ENCODE data around the gene DDX59. TPM values are rescaled to one million over a fixed set of nuclear protein-coding genes. Genes with fewer than 3 reads are reported as not detected.
"Not testable (repeated sequence)": the region's sequence is repeated elsewhere in the genome, so short reads cannot be mapped to it uniquely, and the experiment has no call there.

Gene DDX59
- total RNA-seq, 6 experiments from 2014 or later = 6.7 to 12.4 (median 8.8) TPM

- intact Hi-C loops (cut with DNase I) = no loop called here
- no peak overlapping the region for H3K27ac ChIP-seq
- 71% methylated on average over 1 of the region's 1 CpG for WGBS (ENCODE audit: insufficient coverage, low coverage, low lambda C conversion rate, missing lambda C conversion rate)
- no peak overlapping the region for H3K4me3 ChIP-seq
- TF ChIP-seq POLR2A (IDR thresholded peaks at IDR 0.05) = no peak
- no peak for TF ChIP-seq CTCF (IDR thresholded peaks at IDR 0.05)
- DNase-seq = no peak
- ATAC-seq = no peak
- no peaks in the 10 kb centered on the region for H3K4me1 ChIP-seq
- H3K9me3 ChIP-seq = no peaks in the 10 kb centered on the region
- H3K36me3 ChIP-seq = no peaks in the 10 kb centered on the region
- no peaks in the 10 kb centered on the region for H3K27me3 ChIP-seq
Observed at GRCh38 chr1:200631375-200631774, 38.3 kb downstream of the DDX59 start.

- H3K4me3 ChIP-seq; H3K4me1 ChIP-seq; H3K36me3 ChIP-seq; ATAC-seq; H3K27ac ChIP-seq; DNase-seq; H3K9me3 ChIP-seq; H3K27me3 ChIP-seq; intact Hi-C loops (cut with DNase I): not testable (repeated sequence)
- 93% methylated on average over 8 of the region's 8 CpGs for WGBS (ENCODE audit: insufficient coverage, low coverage, low lambda C conversion rate, missing lambda C conversion rate)
Observed at GRCh38 chr1:200630515-200630899, 39.2 kb downstream of the DDX59 start.

- Histone ChIP-seq H3K4me3 (no peak overlapping the region), H3K9me3 (no peaks in the 10 kb centered on the region), H3K4me1 (no peaks in the 10 kb centered on the region), H3K27ac (no peak overlapping the region), H3K27me3 (no peaks in the 10 kb centered on the region), H3K36me3 (no peaks in the 10 kb centered on the region)
- 75% methylated on average over 8 of the region's 9 CpGs for WGBS (ENCODE audit: insufficient coverage, low coverage, low lambda C conversion rate, missing lambda C conversion rate)
- ATAC-seq (no peak), DNase-seq (no peak)
- TF ChIP-seq CTCF (IDR thresholded peaks at IDR 0.05) (no peak), POLR2A (IDR thresholded peaks at IDR 0.05) (no peak)
- intact Hi-C loops (cut with DNase I) = loop anchor here in 1 of 2 donors (10.0 kb wide), 1 partner anchor 175 kb away; no protein-coding TSS in a partner anchor
Observed at GRCh38 chr1:200629876-200630514, 39.7 kb downstream of the DDX59 start.

GRCh38 chr1:200628223-200628881 lies 41.4 kb downstream of the DDX59 start:
- ATAC-seq (peak; percentile 42 to 71 (median 60)), DNase-seq (no peak)
- no peak overlapping the region for H3K4me3 ChIP-seq
- H3K36me3 ChIP-seq = no peaks in the 10 kb centered on the region
- no peak for TF ChIP-seq POLR2A (IDR thresholded peaks at IDR 0.05)
- no peak for TF ChIP-seq CTCF (IDR thresholded peaks at IDR 0.05)
- no peaks in the 10 kb centered on the region for H3K4me1 ChIP-seq
- no peaks in the 10 kb centered on the region for H3K9me3 ChIP-seq
- no peaks in the 10 kb centered on the region for H3K27me3 ChIP-seq
- intact Hi-C loops (cut with DNase I) = loop anchor here in 1 of 2 donors (10.0 kb wide), 1 partner anchor 176 kb away; no protein-coding TSS in a partner anchor
- WGBS (ENCODE audit: insufficient coverage, low coverage, low lambda C conversion rate, missing lambda C conversion rate) = 48% methylated on average over 7 of the region's 7 CpGs
- no peak overlapping the region for H3K27ac ChIP-seq

GRCh38 chr1:200627575-200628222 lies 42.0 kb downstream of the DDX59 start:
- 63% methylated on average over 1 of the region's 1 CpG for WGBS (ENCODE audit: insufficient coverage, low coverage, low lambda C conversion rate, missing lambda C conversion rate)
- TF ChIP-seq CTCF (IDR thresholded peaks at IDR 0.05) (no peak), POLR2A (IDR thresholded peaks at IDR 0.05) (no peak)
- Histone ChIP-seq H3K27ac (no peak overlapping the region), H3K36me3 (no peaks in the 10 kb centered on the region), H3K4me1 (no peaks in the 10 kb centered on the region), H3K27me3 (no peaks in the 10 kb centered on the region), H3K9me3 (no peaks in the 10 kb centered on the region), H3K4me3 (no peak overlapping the region)
- ATAC-seq (peak in 2 of 4 donors; percentile 40 to 53), DNase-seq (no peak)
- intact Hi-C loops (cut with DNase I) = loop anchor here in 1 of 2 donors (10.0 kb wide), 1 partner anchor 177 kb away; no protein-coding TSS in a partner anchor
